HepG2 (cell line): Measurements from ENCODE around the gene YPEL3. TPM values are rescaled to one million over a fixed set of nuclear protein-coding genes. Genes with fewer than 3 reads are reported as not detected.

ENCODE experiments used
- BCL6 ChIP-seq: IDR thresholded peaks from 2 replicates; pipeline ENCODE4 v1.6.1; 2016; ENCODE audit warnings: missing genetic modification reagents, missing compliant biosample characterization
- BRCA1 ChIP-seq: sonication (generic); formaldehyde crosslinking; IDR thresholded peaks from 2 replicates; pipeline ENCODE4 v1.4.0; 2020; ENCODE audit warnings: missing genetic modification reagents
- CBX5 ChIP-seq: sonication (generic); formaldehyde crosslinking; IDR thresholded peaks from 2 replicates; pipeline ENCODE4 v1.4.0; 2020; ENCODE audit warnings: missing genetic modification reagents, borderline replicate concordance
- CREBL2 ChIP-seq: sonication (generic); formaldehyde crosslinking; IDR thresholded peaks from 2 replicates; pipeline ENCODE4 v1.8.1; 2023; ENCODE audit warnings: missing genetic modification reagents, mild to moderate bottlenecking, borderline replicate concordance
- CSRNP2 ChIP-seq: sonication (generic); formaldehyde crosslinking; conservative IDR thresholded peaks from 2 replicates; pipeline ENCODE4 v1.8.0; 2022; ENCODE audit warnings: low read depth, missing genetic modification reagents
- ISL2 ChIP-seq: sonication (generic); formaldehyde crosslinking; IDR thresholded peaks from 2 replicates; pipeline ENCODE4 v1.5.0; 2020; ENCODE audit warnings: missing genetic modification reagents
- MED8 ChIP-seq: sonication (generic); formaldehyde crosslinking; IDR thresholded peaks from 2 replicates; pipeline ENCODE4 v1.8.1; 2023; ENCODE audit warnings: mild to moderate bottlenecking, missing genetic modification reagents; ENCODE audit not compliant: insufficient replicate concordance
- MEIS1 ChIP-seq: sonication (generic); formaldehyde crosslinking; IDR thresholded peaks from 2 replicates; pipeline ENCODE4 v1.9.0; 2021; ENCODE audit warnings: mild to moderate bottlenecking, missing genetic modification reagents, moderate library complexity, borderline replicate concordance
- RFXANK ChIP-seq: IDR thresholded peaks from 2 replicates; pipeline ENCODE4 v1.6.1; 2016
- RXRB ChIP-seq: IDR thresholded peaks from 2 replicates; pipeline ENCODE4 v1.6.1; 2016; ENCODE audit warnings: borderline replicate concordance, missing genetic modification reagents, missing compliant biosample characterization
- TBP ChIP-seq: sonication (generic); formaldehyde crosslinking; IDR thresholded peaks from 2 replicates; pipeline ENCODE4 v1.5.0; 2020; ENCODE audit warnings: missing genetic modification reagents
- ZBTB14 ChIP-seq: sonication (generic); formaldehyde crosslinking; IDR thresholded peaks from 2 replicates; pipeline ENCODE4 v1.4.0; 2020; ENCODE audit warnings: missing genetic modification reagents
- ZFP41 ChIP-seq: sonication (generic); formaldehyde crosslinking; IDR thresholded peaks from 2 replicates; pipeline ENCODE4 v1.4.0; 2020; ENCODE audit warnings: mild to moderate bottlenecking, missing genetic modification reagents, borderline replicate concordance
- ZNF10 ChIP-seq: sonication (generic); formaldehyde crosslinking; IDR thresholded peaks from 2 replicates; pipeline ENCODE4 v1.4.0; 2020; ENCODE audit warnings: mild to moderate bottlenecking, low read depth, missing genetic modification reagents, borderline replicate concordance
- ZNF142 ChIP-seq: sonication (generic); formaldehyde crosslinking; IDR thresholded peaks from 2 replicates; pipeline ENCODE4 v1.4.0; 2020; ENCODE audit warnings: missing genetic modification reagents
- ZNF567 ChIP-seq: sonication (generic); formaldehyde crosslinking; IDR thresholded peaks from 2 replicates; pipeline ENCODE4 v1.8.1; 2023; ENCODE audit warnings: mild to moderate bottlenecking, missing genetic modification reagents, borderline replicate concordance
- ZNF614 ChIP-seq: IDR thresholded peaks from 2 replicates; pipeline ENCODE4 v1.6.1; 2018; ENCODE audit warnings: missing biosample characterization, missing genetic modification reagents, inconsistent platforms, borderline replicate concordance
- ZNF747 ChIP-seq: sonication (generic); formaldehyde crosslinking; IDR thresholded peaks from 2 replicates; pipeline ENCODE4 v1.8.1; 2023; ENCODE audit warnings: missing genetic modification reagents, mild to moderate bottlenecking, borderline replicate concordance
- ZZZ3 ChIP-seq: sonication (generic); formaldehyde crosslinking; IDR thresholded peaks from 2 replicates; pipeline ENCODE4 v1.4.0; 2020; ENCODE audit warnings: missing genetic modification reagents, mild to moderate bottlenecking, borderline replicate concordance
- polyA plus RNA-seq, 8 experiments: library from polyadenylated mRNA; depleted of rRNA in 3 of 8; stranded (reverse) in 7 of 8; unstranded in 1 of 8; fragments of >200 nt; fragmentation: Illumina TruSeq in 4 of 8; extraction: Trizol in 4 of 8; gene quantifications; 2 replicates each; pipeline versions ENCODE4 v1.2.1 to v1.2.3, GENCODE V29; 2011 to 2016; ENCODE audit warnings: low read depth in 4 of 8, missing spikeins in 1 of 8, mixed read lengths in 1 of 8; ENCODE audit not compliant: insufficient read depth in 1 of 8
- total RNA-seq, 5 experiments: library from RNA; depleted of rRNA; stranded (reverse); fragments of >200 nt; fragmentation: Illumina TruSeq; extraction: Trizol; gene quantifications; 2 replicates each; pipeline ENCODE4 v1.2.3, GENCODE V29; 2016; ENCODE audit warnings: low read depth in 1 of 5

Gene YPEL3
- total and polyA plus RNA-seq, 2 of the 13 experiments (the other 11 are each of a cell fraction or from before 2014, with no cell fraction given), result 5.4 to 47.0 TPM

- no peak for TF ChIP-seq ZNF142 (CRISPR knock-in tag)
- TF ChIP-seq ZZZ3, result peak; percentile 60; the same call in 1 of the 2 replicates
- TF ChIP-seq ZBTB14, result peak; percentile 83
- TF ChIP-seq ZFP41 (CRISPR knock-in tag), result no peak
- TF ChIP-seq BRCA1, result no peak
- peak; percentile 69; the same call in 1 of the 2 replicates for TF ChIP-seq CBX5 (CRISPR knock-in tag)
- no peak for TF ChIP-seq ZNF10
- no peak for TF ChIP-seq MEIS1 (CRISPR knock-in tag)
- TF ChIP-seq CSRNP2, result no peak
- TF ChIP-seq MED8 (CRISPR knock-in tag), result peak; percentile 27
- peak; percentile 49; the same call in 1 of the 2 replicates for TF ChIP-seq ISL2 (CRISPR knock-in tag)
- 0 out of 2 replicates have a peak, but pooled peaks have one; percentile 56 for TF ChIP-seq BCL6 (CRISPR knock-in tag)
- TF ChIP-seq ZNF747, result no peak
- no peak; the same call in 1 of the 2 replicates for TF ChIP-seq CREBL2 (CRISPR knock-in tag)
- TF ChIP-seq RFXANK (CRISPR knock-in tag), result no peak
- TF ChIP-seq ZNF614 (CRISPR knock-in tag), result peak; percentile 62; the same call in 1 of the 2 replicates
- TF ChIP-seq TBP (CRISPR knock-in tag), result no peak
- TF ChIP-seq ZNF567, result peak; percentile 51; the same call in 1 of the 2 replicates
- peak; percentile 20; the same call in 1 of the 2 replicates for TF ChIP-seq RXRB
Measured at GRCh38 chr16:30096105-30096861, at the start of gene YPEL3 (continued).
